IPS-18c (cell line): ENCODE measurements around the gene RFX4.

Experiments used
- H3K4me3 ChIP-seq: 2 replicates; pipeline ENCODE4 v1.7.0; 2013; ENCODE audit warnings: low read depth, mild to moderate bottlenecking, low read length, moderate library complexity; ENCODE audit not compliant: insufficient read depth
- H3K9me3 ChIP-seq: one replicate; pipeline ENCODE4 v1.6.1; 2013; ENCODE audit warnings: mild to moderate bottlenecking, low read length, moderate library complexity; ENCODE audit not compliant: control insufficient read depth, insufficient read depth

The RFX4 gene

GRCh38 chr12:106632797-106633450 is 50.1 kb downstream of the RFX4 start:
- Histone ChIP-seq H3K4me3 (no peak overlapping the region), H3K9me3 (no peaks in the 10 kb centered on the region)

GRCh38 chr12:106633451-106633823 is 50.6 kb downstream of the RFX4 start:
- Histone ChIP-seq H3K9me3 (no peaks in the 10 kb centered on the region), H3K4me3 (no peak overlapping the region)

- Histone ChIP-seq H3K9me3 (no peaks in the 10 kb centered on the region), H3K4me3 (no peak overlapping the region)
These were observed 51.4 kb downstream of the RFX4 start for GRCh38 chr12:106634206-106634605.

- no peak overlapping the region for H3K4me3 ChIP-seq
- H3K9me3 ChIP-seq, result no peaks in the 10 kb centered on the region
These were observed 60.2 kb downstream of the RFX4 start for GRCh38 chr12:106643000-106643399.

GRCh38 chr12:106644335-106645073 is 61.7 kb downstream of the RFX4 start:
- no peak overlapping the region for H3K4me3 ChIP-seq
- no peaks in the 10 kb centered on the region for H3K9me3 ChIP-seq

- Histone ChIP-seq H3K9me3 (no peaks in the 10 kb centered on the region), H3K4me3 (no peak overlapping the region)
These were observed 62.2 kb downstream of the RFX4 start for GRCh38 chr12:106645074-106645421.

- H3K9me3 ChIP-seq, result no peaks in the 10 kb centered on the region
These were observed 62.9 kb downstream of the RFX4 start for GRCh38 chr12:106645465-106646330.

GRCh38 chr12:106646472-106646871 is 63.7 kb downstream of the RFX4 start:
- Histone ChIP-seq H3K4me3 (no peak overlapping the region), H3K9me3 (no peaks in the 10 kb centered on the region)

More at GRCh38 chr12:106645465-106646330, 62.9 kb downstream of the RFX4 start:
- H3K4me3 ChIP-seq, result no peak overlapping the region

GRCh38 chr12:106647793-106648514 is 65.2 kb downstream of the RFX4 start:
- H3K9me3 ChIP-seq, result no peaks in the 10 kb centered on the region

GRCh38 chr12:106648736-106649135 is 65.9 kb downstream of the RFX4 start:
- Histone ChIP-seq H3K9me3 (no peaks in the 10 kb centered on the region), H3K4me3 (no peak overlapping the region)

More at GRCh38 chr12:106647793-106648514, 65.2 kb downstream of the RFX4 start:
- H3K4me3 ChIP-seq, result no peak overlapping the region

- H3K4me3 ChIP-seq, result no peak overlapping the region
- no peaks in the 10 kb centered on the region for H3K9me3 ChIP-seq
These were observed 68.7 kb downstream of the RFX4 start for GRCh38 chr12:106651552-106651951.

- Histone ChIP-seq H3K4me3 (no peak overlapping the region), H3K9me3 (no peaks in the 10 kb centered on the region)
These were observed 69.8 kb downstream of the RFX4 start for GRCh38 chr12:106652510-106653015.

- Histone ChIP-seq H3K9me3 (no peaks in the 10 kb centered on the region), H3K4me3 (no peak overlapping the region)
These were observed 72.8 kb downstream of the RFX4 start for GRCh38 chr12:106655577-106655976.

- Histone ChIP-seq H3K9me3 (no peaks in the 10 kb centered on the region), H3K4me3 (no peak overlapping the region)
These were observed 74.7 kb downstream of the RFX4 start for GRCh38 chr12:106657488-106657887.

- Histone ChIP-seq H3K4me3 (no peak overlapping the region), H3K9me3 (no peaks in the 10 kb centered on the region)
These were observed 80.6 kb downstream of the RFX4 start for GRCh38 chr12:106663385-106663784.

- Histone ChIP-seq H3K9me3 (no peaks in the 10 kb centered on the region), H3K4me3 (no peak overlapping the region)
These were observed 86.4 kb downstream of the RFX4 start for GRCh38 chr12:106669216-106669615.

GRCh38 chr12:106670131-106670530 is 87.3 kb downstream of the RFX4 start:
- Histone ChIP-seq H3K4me3 (no peak overlapping the region), H3K9me3 (no peaks in the 10 kb centered on the region)
